A549 (cell line): ENCODE measurements around the gene TUB. TPM values are rescaled to one million over a fixed set of nuclear protein-coding genes. Genes with fewer than 3 reads are reported as not detected.

Experiments
- ATAC-seq, 2 experiments: fragments of 200-7000 bp in 1 of 2; fragments of >200 bp in 1 of 2; cut with Nextera tagmentation in 1 of 2; cut with Tn5 transposase in 1 of 2; 3 replicates each; pipeline versions ENCODE4 v1.8.0 to v1.9.1; 2018 to 2020; ENCODE audit warnings: mild to moderate bottlenecking in 1 of 2, moderate library complexity in 1 of 2
- CTCF ChIA-PET: fragments of 300-600 bp; sonication (Branson Sonifier 250); formaldehyde crosslinking; extraction: SDS; loops from one replicate; lab custom pipeline; 2021; ENCODE audit warnings: antibody characterized with exemption, inconsistent platforms; lab: Yijun Ruan, JAX
- POLR2A ChIA-PET: fragments of 350-600 bp; formaldehyde crosslinking; extraction: SDS; loops from one replicate; lab custom pipeline; 2021; ENCODE audit warnings: antibody characterized with exemption, inconsistent platforms; lab: Yijun Ruan, JAX
- DNase-seq, 2 experiments: peaks; one replicate each; pipeline versions ENCODE4 v3.0.0 to v3.0.0-alpha.2; 2011 to 2016; ENCODE audit warnings: low read depth in 1 of 2, low spot score in 1 of 2
- FAIRE-seq: peaks from 2 replicates; lab custom pipeline; 2011; peaks lifted over from hg19 to GRCh38; lab: Jason Lieb, UNC
- H3K27ac ChIP-seq, 2 experiments: fragments of >200 bp; sonication (Bioruptor Twin); formaldehyde crosslinking; 3 replicates each; pipeline ENCODE4 v1.5.1; 2016 to 2017
- H3K4me1 ChIP-seq: fragments of >200 bp; sonication (Bioruptor Twin); formaldehyde crosslinking; 3 replicates; pipeline ENCODE4 v1.6.1; 2016
- H3K4me2 ChIP-seq: fragments of >200 bp; sonication (Bioruptor Twin); formaldehyde crosslinking; 3 replicates; pipeline ENCODE4 v1.6.1; 2016
- H3K4me3 ChIP-seq: fragments of >200 bp; sonication (Bioruptor Twin); formaldehyde crosslinking; 3 replicates; pipeline ENCODE4 v1.5.1; 2016
- H3K9me3 ChIP-seq: fragments of >200 bp; sonication (Bioruptor Twin); formaldehyde crosslinking; 3 replicates; pipeline ENCODE4 v1.6.1; 2016
- CBX2 ChIP-seq: fragments of 200-600 bp; sonication (generic); IDR thresholded peaks from 2 replicates; pipeline ENCODE4 v1.6.1; 2016; ENCODE audit warnings: low read depth, mild to moderate bottlenecking, borderline replicate concordance
- CBX8 ChIP-seq: fragments of 200-600 bp; sonication (generic); IDR thresholded peaks from 2 replicates; pipeline ENCODE4 v1.6.1; 2016
- CTCF ChIP-seq: fragments of >200 bp; sonication (Bioruptor Twin); formaldehyde crosslinking; IDR thresholded peaks from 3 replicates; pipeline ENCODE4 v1.5.1; 2016
- E2F6 ChIP-seq: IDR thresholded peaks from 2 replicates; pipeline ENCODE4 v1.6.1; 2012; ENCODE audit warnings: low read depth, borderline replicate concordance
- EHF ChIP-seq: fragments of 250-450 bp; sonication (Bioruptor Pico); IDR thresholded peaks from 2 replicates; pipeline ENCODE4 v1.5.0; 2020; ENCODE audit warnings: mild to moderate bottlenecking
- FOSB ChIP-seq: fragments of 250-450 bp; sonication (Bioruptor Pico); IDR thresholded peaks from 2 replicates; pipeline ENCODE4 v1.5.0; 2020; ENCODE audit warnings: mild to moderate bottlenecking, moderate library complexity
- FOSL2 ChIP-seq, 2 experiments: fragments of 450-650 bp in 1 of 2; fragments of >200 bp in 1 of 2; sonication (Bioruptor Twin) in 1 of 2; formaldehyde crosslinking; IDR thresholded peaks; 2 replicates each; pipeline versions ENCODE4 v1.5.0 to v1.6.1; 2016 to 2020; ENCODE audit warnings: mild to moderate bottlenecking in 1 of 2, moderate library complexity in 1 of 2
- HEYL ChIP-seq: fragments of 250-450 bp; sonication (Bioruptor Pico); IDR thresholded peaks from 2 replicates; pipeline ENCODE4 v1.8.0; 2021; ENCODE audit warnings: mild to moderate bottlenecking, moderate library complexity
- HMGXB4 ChIP-seq: fragments of 250-450 bp; sonication (Bioruptor Pico); IDR thresholded peaks from 2 replicates; pipeline ENCODE4 v1.5.0; 2021; ENCODE audit warnings: mild to moderate bottlenecking, moderate library complexity, borderline replicate concordance
- HOXA7 ChIP-seq: fragments of 250-450 bp; sonication (Bioruptor Pico); IDR thresholded peaks from 2 replicates; pipeline ENCODE4 v1.5.0; 2020; ENCODE audit warnings: mild to moderate bottlenecking, moderate library complexity
- HOXB13 ChIP-seq: fragments of 250-450 bp; sonication (Bioruptor Pico); IDR thresholded peaks from 2 replicates; pipeline ENCODE4 v1.5.0; 2020; ENCODE audit warnings: low read depth, mild to moderate bottlenecking, moderate library complexity
- MAZ ChIP-seq: fragments of 150-350 bp; IDR thresholded peaks from 2 replicates; pipeline ENCODE4 v1.6.1; 2014; ENCODE audit warnings: antibody characterized with exemption, low read depth, low read length, borderline replicate concordance
- MYC ChIP-seq: IDR thresholded peaks from 2 replicates; pipeline ENCODE4 v1.6.1; 2012; ENCODE audit warnings: mild to moderate bottlenecking, inconsistent platforms, low read length, improper control_type of control experiment, borderline replicate concordance
- NR3C1 ChIP-seq: fragments of >200 bp; sonication (Bioruptor Twin); formaldehyde crosslinking; IDR thresholded peaks from 3 replicates; pipeline ENCODE4 v1.6.1; 2017
- PHF8 ChIP-seq: fragments of 200-600 bp; sonication (generic); IDR thresholded peaks from 2 replicates; pipeline ENCODE4 v1.6.1; 2016; ENCODE audit warnings: low read depth, mild to moderate bottlenecking, antibody characterized with exemption, moderate library complexity, borderline replicate concordance
- POLR2A ChIP-seq: IDR thresholded peaks from 2 replicates; pipeline ENCODE4 v1.6.1; 2012; ENCODE audit warnings: mild to moderate bottlenecking, low read length
- RAD21 ChIP-seq, 2 experiments: fragments of >200 bp in 1 of 2; sonication (Bioruptor Twin) in 1 of 2; formaldehyde crosslinking in 1 of 2; IDR thresholded peaks in 1 of 2; conservative IDR thresholded peaks in 1 of 2; 2 replicates in 1 of 2; 3 replicates in 1 of 2; pipeline ENCODE4 v1.6.1; 2012 to 2018; ENCODE audit warnings: inconsistent platforms in 1 of 2
- SREBF2 ChIP-seq: fragments of 450-650 bp; IDR thresholded peaks from 2 replicates; pipeline ENCODE4 v1.6.1; 2014; ENCODE audit warnings: mild to moderate bottlenecking, moderate library complexity
- TFCP2L1 ChIP-seq: fragments of 250-450 bp; sonication (Bioruptor Pico); IDR thresholded peaks from 2 replicates; pipeline ENCODE4 v1.5.0; 2021; ENCODE audit warnings: mild to moderate bottlenecking
- TP53 ChIP-seq: fragments of 250-450 bp; sonication (Bioruptor Pico); IDR thresholded peaks from 2 replicates; pipeline ENCODE4 v1.5.0; 2021; ENCODE audit warnings: mild to moderate bottlenecking, moderate library complexity
- ZC3H11A ChIP-seq: fragments of 450-650 bp; IDR thresholded peaks from 2 replicates; pipeline ENCODE4 v1.6.1; 2014; ENCODE audit warnings: antibody characterized with exemption, mild to moderate bottlenecking
- ZSCAN20 ChIP-seq: fragments of 250-450 bp; sonication (Bioruptor Pico); IDR thresholded peaks from 2 replicates; pipeline ENCODE4 v1.8.0; 2022; ENCODE audit warnings: mild to moderate bottlenecking, moderate library complexity
- WGBS: methylation state at CpG from one replicate; pipeline ENCODE4 v1.1.6; 2017; ENCODE audit errors: missing lambda C conversion rate; 5-methylcytosine and 5-hydroxymethylcytosine counted together
- polyA plus RNA-seq, 4 experiments: library from polyadenylated mRNA; depleted of rRNA in 3 of 4; stranded (reverse); fragments of >200 nt; fragmentation: RNase III in 1 of 4; extraction: RNeasy Plus Mini Kit Qiagen cat#74134 plus additional on column Dnase treatment in 1 of 4; gene quantifications; 2 replicates in 3 of 4; 3 replicates in 1 of 4; pipeline ENCODE4 v1.2.3, GENCODE V29; 2011 to 2017

Gene TUB
- polyA plus RNA-seq, 2 of the 4 experiments (the other 2 are of a cell fraction) = 11.3 to 13.2 TPM

DNA sequence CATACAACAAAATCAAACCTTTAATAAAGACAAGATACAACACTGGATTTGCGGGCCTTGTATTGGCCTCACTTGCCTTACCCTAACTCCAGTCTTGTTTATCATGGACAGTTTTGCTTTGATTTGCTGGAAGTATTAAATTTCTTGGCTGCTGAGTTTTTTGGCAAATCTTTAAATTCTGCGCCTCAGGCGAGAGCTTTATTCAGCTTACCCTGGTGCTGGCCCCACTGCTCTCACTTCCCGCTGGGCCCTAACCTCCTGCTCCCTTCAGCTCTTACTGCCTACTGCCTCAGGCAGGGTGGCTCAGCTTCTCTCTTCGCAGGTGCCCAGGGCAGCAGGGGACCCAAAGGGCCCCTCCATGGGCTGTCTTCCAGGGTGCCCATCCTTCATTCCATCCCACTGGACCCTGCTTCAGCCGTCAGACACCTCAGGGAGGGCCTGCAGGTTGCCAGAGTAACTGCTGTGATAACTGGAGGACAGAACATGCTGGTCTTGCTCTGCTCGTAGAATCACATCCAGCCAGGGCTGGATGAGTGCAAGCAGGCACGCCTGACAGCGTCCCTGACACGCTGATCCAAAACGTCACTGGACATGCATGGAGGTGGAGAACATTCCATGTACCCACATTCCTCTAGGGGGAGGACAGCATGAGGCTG, 45.7 kb upstream of the TUB start:
- POLR2A ChIA-PET = no interaction called here

DNA sequence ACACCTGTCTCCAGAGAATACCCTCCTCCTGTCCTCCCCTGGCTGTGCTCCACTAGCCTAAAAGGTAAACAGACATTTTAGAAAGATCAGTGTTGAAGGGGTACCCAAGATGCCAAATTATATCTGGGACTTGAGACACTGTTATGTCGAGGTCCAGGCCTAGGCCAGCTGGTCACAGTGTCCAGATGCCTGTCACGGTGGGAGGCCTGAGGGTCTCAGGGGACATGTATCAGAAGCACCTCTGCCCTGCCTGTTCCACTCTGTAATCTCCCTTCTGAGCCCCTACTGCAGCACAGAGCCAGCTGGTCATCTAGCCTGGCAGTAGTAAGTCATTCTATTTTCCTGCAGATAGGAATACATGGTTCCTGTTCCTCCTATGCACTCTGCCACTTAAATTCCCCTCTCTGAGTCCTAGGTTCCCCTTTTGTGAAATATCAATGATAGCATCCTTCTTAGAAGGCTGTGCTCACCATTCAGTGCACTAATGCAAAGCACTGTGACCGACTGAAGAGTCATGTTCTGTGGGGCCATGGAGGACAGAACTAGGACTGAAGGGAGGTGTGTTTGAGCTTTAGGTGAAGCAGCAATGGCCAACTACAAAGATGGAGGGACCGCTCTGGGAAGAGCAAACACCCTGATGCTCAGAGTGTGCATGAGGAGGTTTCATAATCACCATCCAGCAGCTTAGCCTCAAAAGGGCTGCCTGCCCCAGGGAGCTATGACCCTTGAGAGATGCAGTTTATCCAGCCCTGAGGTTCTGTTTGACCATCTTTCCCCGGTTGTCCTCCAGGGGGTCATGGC, 44.8 kb upstream of the TUB start:
- no peak for FAIRE-seq
- H3K4me2 ChIP-seq = no peak overlapping the region
- no peak overlapping the region for H3K4me3 ChIP-seq
- no peak overlapping the region for H3K27ac ChIP-seq
- no peaks in the 10 kb centered on the region for H3K4me1 ChIP-seq
- H3K9me3 ChIP-seq = no peaks in the 10 kb centered on the region
- ATAC-seq = no peak
- no peak for TF ChIP-seq PHF8
- no peak for TF ChIP-seq HMGXB4 (CRISPR knock-in tag)
- no peak for TF ChIP-seq MYC
- no peak for TF ChIP-seq TP53 (CRISPR knock-in tag)
- TF ChIP-seq CTCF = no peak
- TF ChIP-seq TFCP2L1 (CRISPR knock-in tag) = no peak
- no peak for TF ChIP-seq HOXA7 (CRISPR knock-in tag)
- no peak for TF ChIP-seq NR3C1
- no peak for TF ChIP-seq FOSB (CRISPR knock-in tag)
- TF ChIP-seq POLR2A = no peak
- CTCF ChIA-PET = interaction anchor here (1.1 to 17.4 kb wide), 6 partner anchors 14 to 55 kb away, joined by 3 to 644 read pairs (median 32); partner anchors contain the start of genes EIF3F and TUB
- DNase-seq = no peak
- 11% methylated on average over 5 of the region's 5 CpGs for WGBS
- POLR2A ChIA-PET = no interaction called here

More for the DNA sequence above, 45.7 kb upstream of the TUB start:
- FAIRE-seq (no peak), ATAC-seq (no peak), DNase-seq (no peak)
- 49% methylated on average over 10 of the region's 11 CpGs for WGBS
- Histone ChIP-seq H3K4me2 (no peak overlapping the region), H3K9me3 (no peaks in the 10 kb centered on the region), H3K27ac (no peak overlapping the region), H3K4me3 (no peak overlapping the region), H3K4me1 (no peaks in the 10 kb centered on the region)
- CTCF ChIA-PET = interaction anchor here (0.8 to 17.4 kb wide), 10 partner anchors 9 to 55 kb away, joined by 3 to 644 read pairs (median 40); partner anchors contain the start of gene TUB
- TF ChIP-seq TFCP2L1 (CRISPR knock-in tag) (no peak), ZC3H11A (no peak), E2F6 (no peak), MAZ (no peak), PHF8 (no peak), RAD21 (conservative IDR thresholded peaks at IDR 0.05 in 1 of 2, IDR thresholded peaks at IDR 0.05 in 1 of 2) (no peak), ZSCAN20 (CRISPR knock-in tag) (no peak), SREBF2 (no peak), FOSL2 (IDR thresholded peaks at IDR 0.05) (no peak), FOSL2 (CRISPR knock-in tag; IDR thresholded peaks at IDR 0.05) (no peak), TP53 (CRISPR knock-in tag) (no peak), CBX2 (no peak), EHF (CRISPR knock-in tag) (no peak), HOXB13 (CRISPR knock-in tag) (no peak), CBX8 (no peak), HEYL (no peak)
